Glomerular visceral epithelial cell (primary cell): Measurements from ENCODE around the gene FMNL2.

Experiments used
- DNase-seq: peaks from one replicate; pipeline ENCODE4 v3.0.0-alpha.2; 2016; ENCODE audit errors: extremely low spot score

The FMNL2 gene

GRCh38 chr2:152553518-152553917 is 218.5 kb downstream of the FMNL2 start:
- DNase-seq: no peak

DNA sequence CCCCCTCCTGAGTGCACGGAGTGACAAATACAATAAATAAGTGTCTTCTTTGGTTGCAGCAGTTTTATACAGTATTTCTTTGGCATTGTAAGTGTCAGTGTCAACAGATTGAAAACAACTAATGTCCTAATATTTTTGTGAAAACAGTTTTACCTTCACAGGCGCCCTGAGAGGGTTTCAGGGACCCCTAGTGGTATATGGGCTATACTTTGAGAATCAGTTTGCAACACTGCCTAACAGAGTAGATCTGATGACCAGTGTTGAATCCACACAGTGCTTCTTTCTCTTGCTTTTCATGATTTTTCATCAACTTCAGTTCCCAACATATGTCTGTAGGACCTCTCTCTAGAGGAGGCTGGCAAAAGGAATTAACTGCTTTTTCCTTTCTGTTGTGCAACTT is 220.1 kb downstream of the FMNL2 start:
- DNase-seq: no peak

DNA sequence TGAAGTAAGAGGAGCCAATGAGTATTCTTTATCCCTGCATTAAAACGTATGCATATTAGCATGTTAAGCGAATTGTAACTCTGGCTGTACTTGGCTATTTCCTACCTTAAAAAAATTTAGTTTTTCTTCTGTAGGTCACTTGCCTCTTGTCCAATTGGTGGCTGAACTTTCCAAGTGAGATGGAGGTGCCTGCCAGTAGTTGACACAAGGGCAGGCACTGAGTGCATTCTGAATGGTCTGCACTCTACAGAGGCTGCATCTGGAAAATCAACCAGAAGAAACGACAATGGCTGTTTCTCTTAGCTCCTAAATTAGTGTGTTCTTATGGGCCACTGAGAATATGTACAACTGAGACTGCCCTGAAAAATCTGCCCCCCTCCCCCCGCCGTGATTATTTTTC is 221.5 kb downstream of the FMNL2 start:
- DNase-seq: no peak

DNA sequence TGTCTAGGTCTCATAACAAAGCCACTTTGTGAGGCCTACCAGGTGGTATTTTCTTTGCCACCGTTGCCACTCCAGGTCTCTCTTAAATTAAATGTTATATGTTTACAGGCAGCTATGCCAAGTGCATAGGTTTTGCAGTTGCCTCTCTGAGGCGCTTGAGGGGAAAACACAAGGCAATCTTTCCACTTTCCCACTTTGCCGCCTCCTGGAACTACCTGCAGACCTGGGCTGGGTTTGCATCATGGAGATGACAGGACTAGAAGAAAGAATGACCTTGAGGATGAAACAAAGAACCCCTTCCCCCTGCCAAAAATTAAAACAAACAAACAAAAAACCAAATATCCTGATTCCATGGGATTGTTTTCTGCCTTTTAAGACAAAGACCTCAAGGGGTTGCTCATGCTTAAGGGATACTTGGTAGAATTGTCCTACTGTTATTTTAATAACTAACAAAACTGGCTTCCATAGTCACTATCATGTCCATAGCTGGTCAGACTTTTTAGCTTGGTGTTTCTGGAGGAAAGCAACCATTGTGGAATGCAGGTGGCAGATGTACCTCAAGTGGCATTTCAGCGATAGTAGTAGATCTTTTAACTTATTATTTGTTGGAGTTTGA is 222.4 kb downstream of the FMNL2 start:
- DNase-seq: no peak

- DNase-seq: peak; percentile 90
These were observed 223.4 kb downstream of the FMNL2 start for GRCh38 chr2:152558158-152558984.

DNA sequence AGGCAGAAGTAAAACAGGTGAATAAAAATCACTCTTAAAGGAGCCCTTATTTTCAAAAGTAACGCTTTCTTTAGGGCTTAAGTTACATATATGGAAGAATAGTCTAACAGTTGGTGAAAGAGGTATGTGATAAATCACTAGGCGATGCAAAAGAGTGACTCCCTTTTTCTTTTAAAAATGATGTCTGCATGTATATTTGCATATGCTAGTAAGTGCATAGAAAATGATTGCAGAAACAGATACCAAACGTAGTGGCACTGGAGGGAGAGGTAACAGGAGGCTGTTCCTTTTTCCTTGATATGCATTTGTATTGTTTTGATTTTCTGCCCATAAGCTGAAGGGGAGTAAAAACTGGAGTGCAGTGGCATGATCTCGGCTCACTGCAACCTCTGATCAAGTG is 224.0 kb downstream of the FMNL2 start:
- DNase-seq: no peak

DNA sequence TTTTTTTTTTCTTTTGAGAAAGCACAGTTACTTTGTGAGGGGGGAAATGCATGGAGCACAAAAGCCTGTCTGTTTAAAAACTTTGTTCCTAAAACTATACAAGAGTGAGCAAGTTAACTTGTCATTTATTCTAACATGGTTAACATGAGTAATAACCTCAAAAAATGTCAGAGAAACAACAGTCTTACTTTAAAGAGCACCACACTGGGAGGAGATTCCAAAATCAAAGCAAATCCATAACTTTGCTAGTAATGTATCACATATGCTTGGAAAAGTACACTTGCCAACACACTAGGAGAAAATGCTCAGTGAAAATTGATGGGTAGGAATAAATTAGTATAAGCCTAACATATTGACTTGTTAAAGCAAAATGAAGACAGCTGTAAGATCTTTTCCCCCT is 225.2 kb downstream of the FMNL2 start:
- peak; percentile 42 for DNase-seq

DNA sequence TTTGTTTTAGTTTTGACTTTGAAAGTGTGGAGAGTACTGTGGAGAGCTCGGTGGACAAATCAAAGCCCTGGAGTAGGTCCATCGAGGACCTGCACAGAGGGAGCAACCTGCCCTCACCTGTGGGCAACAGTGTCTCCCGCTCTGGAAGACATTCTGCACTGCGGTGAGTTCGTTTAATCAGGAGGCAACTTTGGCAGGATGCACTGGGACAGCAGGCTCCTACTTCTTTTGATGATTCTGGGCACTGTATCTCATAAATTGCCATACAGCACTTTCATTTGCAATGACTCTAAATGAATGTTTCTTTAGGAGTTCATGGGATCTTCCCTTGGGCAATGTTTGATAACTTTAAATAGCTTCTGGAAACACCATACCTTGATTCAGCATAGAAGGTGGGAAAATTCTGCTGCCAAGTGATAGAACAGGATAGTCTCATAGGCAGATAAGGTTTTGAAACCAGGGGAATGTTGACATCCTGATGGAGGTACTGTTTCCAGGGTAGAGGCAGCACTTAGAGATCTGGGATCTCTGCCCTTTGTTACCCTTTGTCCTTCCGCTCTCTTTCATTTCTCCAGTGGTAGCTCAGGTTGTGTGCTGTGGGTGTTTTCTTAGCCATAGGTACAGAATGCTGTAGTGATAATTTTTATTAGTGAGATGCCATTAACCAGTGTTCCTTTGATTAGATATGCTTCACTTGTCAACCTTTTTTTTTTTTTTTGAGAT is 226.1 kb downstream of the FMNL2 start:
- DNase-seq: no peak

- DNase-seq: no peak
These were observed 227.4 kb downstream of the FMNL2 start for GRCh38 chr2:152562198-152562884.

DNA sequence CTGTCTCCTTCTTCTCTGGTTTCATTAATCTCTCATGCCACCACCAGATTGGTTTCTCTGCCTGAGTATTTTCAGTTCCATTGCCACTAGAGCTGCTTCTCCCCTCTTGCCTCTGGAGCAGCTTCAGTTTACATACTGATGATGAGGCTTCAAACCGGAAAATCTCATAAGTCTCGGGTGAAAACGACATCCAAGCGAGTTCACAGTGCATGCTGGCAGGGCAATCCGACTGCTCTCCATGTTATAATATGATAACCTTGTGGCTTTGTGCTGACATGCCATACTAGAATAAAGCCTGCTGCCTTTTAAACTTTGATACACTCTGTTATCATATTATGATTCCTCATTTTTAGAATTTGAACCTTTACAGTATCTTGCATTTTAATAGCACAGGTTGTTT is 228.8 kb downstream of the FMNL2 start:
- DNase-seq: no peak

- no peak for DNase-seq
These were observed 230.0 kb downstream of the FMNL2 start for GRCh38 chr2:152564754-152565551.

GRCh38 chr2:152565884-152566727 is 231.1 kb downstream of the FMNL2 start:
- DNase-seq: no peak

DNA sequence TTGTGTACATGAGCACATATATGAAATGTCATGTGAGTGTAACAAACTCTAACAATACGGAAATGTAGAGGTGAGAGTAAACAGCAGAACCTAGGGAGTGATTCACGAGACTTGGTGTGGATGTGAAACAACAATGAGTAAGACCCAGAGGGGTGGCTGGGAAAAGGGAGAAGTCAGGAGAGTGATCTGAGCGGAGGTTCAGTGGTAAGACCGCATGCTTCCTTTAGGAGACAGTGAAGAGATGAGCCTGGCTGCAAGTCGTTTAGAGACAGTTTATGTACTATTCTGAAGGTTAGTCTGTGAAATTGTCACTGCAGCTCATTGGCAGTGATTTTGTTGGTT is 231.7 kb downstream of the FMNL2 start:
- peak; percentile 77 for DNase-seq

DNA sequence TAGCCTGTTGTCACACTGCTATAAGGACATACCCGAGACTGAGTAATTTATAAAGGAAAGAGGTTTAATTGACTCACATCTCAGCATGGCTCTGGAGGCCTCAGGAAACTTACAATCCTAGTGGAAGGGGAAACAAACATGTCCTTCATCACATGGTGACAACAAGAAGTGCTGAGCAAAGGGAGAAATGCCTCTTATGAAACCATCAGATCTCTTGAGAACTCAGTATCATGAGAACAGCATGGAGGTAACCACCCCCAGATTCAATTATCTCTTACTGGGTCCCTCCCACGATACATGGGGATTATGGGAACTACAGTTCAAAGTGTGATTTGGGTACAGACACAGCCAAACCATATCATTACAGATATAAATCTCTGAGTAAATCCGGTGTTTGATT is 233.6 kb downstream of the FMNL2 start:
- no peak for DNase-seq

DNA sequence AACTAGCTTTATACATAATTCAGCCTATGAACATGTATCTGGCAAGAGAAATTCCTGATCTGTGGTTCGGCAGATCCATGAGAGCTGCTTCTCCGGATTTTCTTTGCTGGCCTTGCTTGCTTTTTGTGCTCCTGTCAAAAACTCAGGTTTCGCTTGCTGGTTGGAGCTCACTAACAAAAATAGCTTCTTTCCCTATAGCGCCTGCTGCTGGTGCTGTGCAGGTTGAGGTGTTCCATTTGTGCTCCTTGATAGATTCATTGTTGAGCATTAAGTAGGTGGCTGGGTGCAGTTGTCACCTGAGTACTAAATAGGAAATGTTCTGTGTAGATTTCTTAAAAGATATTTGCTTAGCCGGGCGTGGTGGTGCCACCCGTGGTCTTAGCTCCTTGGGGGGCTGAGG is 234.2 kb downstream of the FMNL2 start:
- no peak for DNase-seq

DNA sequence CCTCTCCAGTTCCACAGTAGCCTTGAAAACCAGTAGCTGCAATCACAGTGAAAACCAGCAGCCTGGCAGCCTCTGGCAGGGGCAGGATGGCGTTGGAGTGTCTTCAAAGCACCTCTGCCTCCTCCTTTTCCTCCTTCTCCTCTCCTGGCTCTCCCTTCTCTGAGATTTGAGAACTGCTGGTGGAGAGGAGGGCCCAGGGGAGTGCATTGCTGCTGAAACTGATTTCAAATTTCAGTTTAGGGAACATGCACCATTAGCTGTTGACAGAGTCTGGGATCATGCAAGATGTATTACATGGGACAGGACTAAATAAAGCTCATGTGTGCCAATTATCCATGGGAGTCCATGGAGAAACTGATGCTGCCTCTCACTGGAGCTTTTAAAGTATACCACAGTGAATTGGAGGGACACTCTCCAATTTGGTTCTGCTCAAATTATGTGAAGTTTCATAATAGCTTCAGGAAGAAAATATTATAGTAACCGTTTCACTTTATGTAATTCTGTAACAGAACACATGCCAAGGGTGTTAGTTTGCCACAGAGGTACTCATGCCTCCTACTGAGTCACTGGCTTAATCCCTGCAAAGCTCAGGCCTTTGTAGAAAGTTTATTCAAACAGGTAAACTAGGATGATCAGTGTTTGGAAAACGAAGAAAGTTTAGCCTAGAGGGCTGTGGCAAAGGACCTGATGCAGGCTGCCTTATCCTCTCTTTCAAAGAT is 236.2 kb downstream of the FMNL2 start:
- DNase-seq: peak; percentile 44

DNA sequence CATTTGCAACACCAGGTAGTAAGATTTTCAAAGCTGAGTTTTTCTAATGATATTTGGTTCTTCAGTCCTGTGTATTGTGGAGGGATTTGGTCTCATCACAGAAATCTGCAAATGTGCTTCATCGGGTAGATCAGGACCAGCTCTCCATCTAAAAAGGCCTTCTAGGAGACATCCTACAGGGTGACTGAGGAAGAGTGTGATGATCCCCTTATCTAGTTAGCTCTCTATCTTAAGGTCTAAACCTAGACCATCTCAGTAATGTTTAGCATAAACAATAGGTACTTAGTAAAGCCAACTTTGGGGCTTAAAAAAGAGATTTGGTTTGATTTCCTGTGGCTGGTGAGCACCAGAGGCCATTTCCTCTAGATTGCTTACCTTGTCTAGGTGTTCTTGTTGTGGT is 237.1 kb downstream of the FMNL2 start:
- DNase-seq: no peak

DNA sequence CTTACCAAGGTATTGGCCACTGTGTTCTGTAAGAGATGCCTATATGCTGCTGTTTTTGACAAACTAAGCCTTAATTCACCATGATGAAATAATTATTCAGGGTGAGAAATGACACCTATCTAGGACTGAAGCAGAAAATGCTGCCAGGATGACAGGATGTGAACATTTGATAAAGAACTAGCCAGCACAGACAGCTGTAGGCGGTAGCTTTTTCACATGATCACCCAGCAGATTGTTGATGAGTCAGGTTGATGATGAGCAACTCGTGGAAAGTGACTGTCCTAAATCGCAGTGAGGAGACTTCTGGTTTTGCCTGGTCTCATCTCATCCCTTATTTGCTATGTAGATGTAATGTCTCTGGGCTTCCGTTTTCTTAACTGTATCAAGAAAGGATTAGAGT is 238.2 kb downstream of the FMNL2 start:
- peak; percentile 88 for DNase-seq

DNA sequence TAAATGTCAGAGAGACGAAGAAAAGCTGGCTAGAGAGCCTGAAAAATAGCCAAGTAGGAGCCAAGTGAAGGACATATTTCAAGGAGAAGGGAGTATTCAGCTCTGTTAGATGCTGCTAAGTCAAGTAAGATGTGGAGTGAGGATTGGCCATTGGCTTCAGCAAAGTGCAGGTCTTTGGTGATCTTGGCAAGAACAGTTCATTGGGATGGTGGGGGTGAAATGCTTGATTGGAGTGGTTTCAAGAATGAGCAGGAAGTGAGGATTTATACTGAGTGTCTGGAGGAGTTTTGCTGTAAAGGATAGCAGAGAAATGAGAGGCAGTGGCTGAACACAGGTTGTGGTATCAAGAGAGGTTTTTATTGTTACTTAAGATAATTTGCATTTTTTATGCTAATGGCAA is 242.6 kb downstream of the FMNL2 start:
- DNase-seq: no peak

- no peak for DNase-seq
These were observed 243.6 kb downstream of the FMNL2 start for GRCh38 chr2:152578573-152578972.
